Large intestine (tissue), 3 donors: Measurements from ENCODE around the gene SYP. TPM values are rescaled to one million over a fixed set of nuclear protein-coding genes. Genes with fewer than 3 reads are reported as not detected.

Source experiments
- DNase-seq, 2 donors: peaks; one replicate each; pipeline versions ENCODE4 v3.0.0 to v3.0.0-alpha.2; 2013
- H3K27ac ChIP-seq: one replicate; pipeline ENCODE4 v1.5.1; 2013; ENCODE audit warnings: low read length
- H3K27me3 ChIP-seq: 2 replicates; pipeline ENCODE4 v1.6.1; 2013; ENCODE audit warnings: low read length; ENCODE audit not compliant: control insufficient read depth, insufficient read depth
- H3K36me3 ChIP-seq: 2 replicates; pipeline ENCODE4 v1.6.1; 2013; ENCODE audit warnings: low read length; ENCODE audit not compliant: control insufficient read depth, insufficient read depth
- H3K4me1 ChIP-seq: one replicate; pipeline ENCODE4 v1.6.1; 2013; ENCODE audit warnings: low read length; ENCODE audit not compliant: control insufficient read depth, insufficient read depth
- H3K4me3 ChIP-seq: one replicate; pipeline ENCODE4 v1.5.1; 2013; ENCODE audit warnings: low read length
- H3K9me3 ChIP-seq: one replicate; pipeline ENCODE4 v1.6.1; 2013; ENCODE audit warnings: mild to moderate bottlenecking, low read depth, low read length, moderate library complexity; ENCODE audit not compliant: control insufficient read depth
- WGBS: methylation state at CpG from one replicate; pipeline ENCODE4 v1.1.5; 2013; ENCODE audit warnings: low lambda C conversion rate; ENCODE audit not compliant: insufficient coverage; 5-methylcytosine and 5-hydroxymethylcytosine counted together
- polyA plus RNA-seq: library from polyadenylated mRNA; unstranded; fragments of 120-200 nt; gene quantifications from one replicate; pipeline ENCODE4 v1.2.1, GENCODE V29; 2013

The SYP gene
- polyA plus RNA-seq, 1 donor = 20.2 TPM

DNA sequence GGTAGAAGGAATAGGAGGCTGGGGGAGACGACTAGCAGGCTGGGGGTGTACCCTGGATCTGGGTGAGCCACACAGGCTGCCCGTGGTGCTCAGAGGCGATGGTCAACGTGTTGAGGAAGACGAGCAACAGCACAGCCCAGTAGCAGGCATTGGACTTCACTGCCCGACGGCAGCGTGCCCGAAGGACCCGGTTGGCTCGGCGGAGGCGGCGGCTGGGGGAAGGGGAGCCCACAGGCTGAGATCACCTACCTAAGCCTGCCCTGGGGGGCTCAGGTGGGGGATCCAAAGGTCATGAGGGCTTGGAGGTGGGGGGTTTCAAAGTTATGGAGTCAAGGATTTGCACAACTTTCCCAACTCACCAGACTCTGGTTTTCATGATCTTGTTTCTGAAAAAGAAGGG is 25.9 kb upstream of the SYP start:
- no peaks in the 10 kb centered on the region for H3K4me1 ChIP-seq
- no peaks in the 10 kb centered on the region for H3K27me3 ChIP-seq
- H3K27ac ChIP-seq = no peak overlapping the region
- no peak for DNase-seq
- H3K36me3 ChIP-seq = no peaks in the 10 kb centered on the region
- no CpG with 5 or more reads among the region's 14 CpGs for WGBS
- no peak overlapping the region for H3K4me3 ChIP-seq
- no peaks in the 10 kb centered on the region for H3K9me3 ChIP-seq

DNA sequence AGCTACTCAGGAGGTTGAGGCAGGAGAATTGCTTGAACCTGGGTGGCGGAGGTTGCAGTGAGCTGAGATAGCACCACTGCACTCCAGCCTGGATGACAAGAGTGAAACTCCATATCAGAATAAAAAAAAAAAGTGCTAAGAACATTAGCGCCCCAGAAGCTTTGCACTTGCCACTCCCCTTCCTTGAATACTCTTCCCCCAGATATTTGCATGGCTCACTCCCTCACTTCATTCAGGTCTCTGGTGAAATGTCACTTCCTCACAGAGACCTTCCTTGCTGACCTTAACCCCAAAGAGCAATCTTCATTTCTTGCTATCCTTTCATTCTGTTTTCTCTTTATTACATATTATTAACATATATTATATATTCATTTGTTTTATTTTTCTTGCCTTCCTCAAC is 21.9 kb upstream of the SYP start:
- WGBS = no CpG with 5 or more reads among the region's 2 CpGs
- H3K4me3 ChIP-seq = no peak overlapping the region
- no peaks in the 10 kb centered on the region for H3K9me3 ChIP-seq
- DNase-seq = no peak
- H3K4me1 ChIP-seq = no peaks in the 10 kb centered on the region
- H3K27me3 ChIP-seq = no peaks in the 10 kb centered on the region
- H3K36me3 ChIP-seq = no peaks in the 10 kb centered on the region
- H3K27ac ChIP-seq = no peak overlapping the region

DNA sequence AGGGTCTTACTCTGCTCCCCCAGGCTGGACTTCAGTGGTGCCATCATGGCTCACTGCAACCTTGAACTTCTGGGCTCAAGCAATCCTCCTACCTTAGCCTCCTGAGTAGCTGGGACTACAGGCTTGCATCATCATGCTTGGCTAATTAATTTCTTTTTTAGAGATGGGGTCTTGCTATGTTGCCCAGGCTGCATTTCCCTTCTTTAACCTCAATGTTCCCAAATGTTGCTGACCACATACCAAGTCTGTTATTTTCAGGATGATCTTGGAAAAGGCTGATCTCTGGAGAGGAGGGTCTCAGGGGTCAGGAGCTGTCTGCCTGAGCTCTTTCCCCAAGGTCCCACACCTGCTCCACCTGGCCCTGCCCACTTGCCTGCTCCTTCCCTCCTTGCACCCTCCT is 20.1 kb upstream of the SYP start:
- Histone ChIP-seq H3K4me1 (no peaks in the 10 kb centered on the region), H3K27me3 (no peaks in the 10 kb centered on the region), H3K4me3 (no peak overlapping the region), H3K36me3 (no peaks in the 10 kb centered on the region), H3K27ac (no peak overlapping the region), H3K9me3 (no peaks in the 10 kb centered on the region)
- no peak for DNase-seq

DNA sequence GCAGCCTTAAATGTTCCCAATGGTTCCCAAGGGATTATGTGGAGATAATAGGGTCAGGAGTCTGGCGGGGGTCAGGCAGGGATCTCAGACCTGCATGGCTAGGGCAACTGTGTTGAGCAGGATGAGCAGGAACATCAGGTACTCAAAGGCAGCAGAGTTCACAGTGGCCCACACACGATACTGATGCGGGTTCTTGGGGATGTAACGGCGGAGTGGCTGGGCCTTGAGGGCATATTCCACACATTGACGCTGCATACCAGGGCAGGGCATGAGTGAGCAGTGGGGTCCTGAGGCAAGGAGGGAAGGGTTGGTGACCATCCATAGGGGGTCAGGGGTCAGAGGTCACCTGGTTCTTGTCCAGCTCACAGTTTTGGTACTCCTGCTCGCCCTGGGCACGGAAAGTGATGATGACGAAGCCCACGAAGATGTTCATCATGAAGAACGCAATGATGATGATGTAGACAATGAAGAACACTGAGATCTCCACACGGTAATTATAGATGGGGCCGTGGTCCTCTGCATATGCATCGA is 15.1 kb upstream of the SYP start:
- no CpG with 5 or more reads among the region's 14 CpGs for WGBS
- H3K27ac ChIP-seq = no peak overlapping the region
- no peak for DNase-seq
- no peaks in the 10 kb centered on the region for H3K36me3 ChIP-seq
- H3K9me3 ChIP-seq = no peaks in the 10 kb centered on the region
- no peak overlapping the region for H3K4me3 ChIP-seq
- no peaks in the 10 kb centered on the region for H3K4me1 ChIP-seq
- peaks cover under 1% of the 10 kb centered on the region for H3K27me3 ChIP-seq

DNA sequence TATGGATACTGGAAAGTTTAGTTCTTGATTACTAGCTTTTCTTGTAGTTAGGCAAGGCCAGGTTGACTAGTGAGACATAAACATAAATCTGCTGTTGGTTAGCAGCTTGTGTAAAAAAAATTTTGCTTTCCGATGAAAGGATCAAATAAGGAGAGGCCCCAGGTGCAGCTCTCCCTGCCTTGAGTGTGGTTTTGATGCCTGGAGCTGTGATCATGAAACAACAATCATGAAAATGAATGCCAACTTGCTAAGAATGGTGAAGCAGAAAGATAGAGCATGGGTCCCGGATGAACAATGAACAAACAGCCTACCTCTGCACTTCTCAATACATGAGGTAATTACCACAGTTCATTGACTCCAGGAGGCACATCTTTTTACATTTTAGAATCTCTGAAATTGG is 14.4 kb upstream of the SYP start:
- no peak for DNase-seq
- Histone ChIP-seq H3K27ac (no peak overlapping the region), H3K9me3 (no peaks in the 10 kb centered on the region), H3K36me3 (no peaks in the 10 kb centered on the region), H3K4me3 (no peak overlapping the region), H3K4me1 (no peaks in the 10 kb centered on the region), H3K27me3 (peaks cover 6% of the 10 kb centered on the region)
- WGBS = no CpG with 5 or more reads among the region's 2 CpGs

DNA sequence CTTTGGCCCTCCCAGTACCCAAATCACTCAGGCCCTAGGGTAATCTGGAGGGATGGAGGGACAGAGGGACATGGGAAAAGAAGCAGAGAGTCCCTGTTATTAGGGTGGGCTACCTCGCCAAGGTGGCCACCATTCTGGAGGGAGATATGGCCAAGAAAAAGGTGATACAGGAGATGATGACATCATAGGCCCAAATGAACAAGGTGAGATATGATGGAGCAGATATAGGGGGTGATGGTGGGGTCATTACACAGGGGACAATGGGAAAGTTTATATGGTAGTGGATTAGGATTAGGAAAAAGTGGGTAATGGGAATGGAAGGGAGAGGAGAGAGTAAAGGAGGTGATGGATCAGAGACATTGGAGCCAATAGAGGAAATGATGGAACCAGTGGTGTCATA is 12.9 kb upstream of the SYP start:
- Histone ChIP-seq H3K4me3 (no peak overlapping the region), H3K36me3 (no peaks in the 10 kb centered on the region), H3K27ac (no peak overlapping the region), H3K27me3 (peaks cover 9% of the 10 kb centered on the region), H3K4me1 (no peaks in the 10 kb centered on the region), H3K9me3 (no peaks in the 10 kb centered on the region)
- DNase-seq = no peak
- no CpG with 5 or more reads among the region's 1 CpG for WGBS

DNA sequence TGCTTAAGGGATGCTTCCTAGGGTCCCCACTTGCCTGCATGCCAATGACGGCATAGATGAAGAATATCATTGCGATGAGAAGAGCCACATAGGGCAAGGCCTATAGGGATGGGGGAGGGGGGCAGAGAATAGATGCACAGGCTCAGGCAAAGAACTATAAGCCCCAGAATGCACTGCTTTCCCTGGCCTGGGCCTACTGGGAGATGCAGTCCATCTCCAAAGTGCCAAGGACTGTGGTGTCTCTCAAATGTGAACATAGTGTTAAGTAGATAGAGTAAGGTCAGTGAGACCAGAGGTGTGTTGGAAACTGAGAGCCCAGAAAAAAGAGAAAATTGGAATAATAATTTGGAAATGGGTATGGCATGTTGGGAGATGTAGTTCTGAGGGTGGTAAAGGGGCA is 12.2 kb upstream of the SYP start:
- H3K9me3 ChIP-seq = no peaks in the 10 kb centered on the region
- no CpG with 5 or more reads among the region's 2 CpGs for WGBS
- H3K4me3 ChIP-seq = no peak overlapping the region
- H3K4me1 ChIP-seq = no peaks in the 10 kb centered on the region
- peaks cover 9% of the 10 kb centered on the region for H3K27me3 ChIP-seq
- no peak overlapping the region for H3K27ac ChIP-seq
- DNase-seq = no peak
- H3K36me3 ChIP-seq = no peaks in the 10 kb centered on the region

DNA sequence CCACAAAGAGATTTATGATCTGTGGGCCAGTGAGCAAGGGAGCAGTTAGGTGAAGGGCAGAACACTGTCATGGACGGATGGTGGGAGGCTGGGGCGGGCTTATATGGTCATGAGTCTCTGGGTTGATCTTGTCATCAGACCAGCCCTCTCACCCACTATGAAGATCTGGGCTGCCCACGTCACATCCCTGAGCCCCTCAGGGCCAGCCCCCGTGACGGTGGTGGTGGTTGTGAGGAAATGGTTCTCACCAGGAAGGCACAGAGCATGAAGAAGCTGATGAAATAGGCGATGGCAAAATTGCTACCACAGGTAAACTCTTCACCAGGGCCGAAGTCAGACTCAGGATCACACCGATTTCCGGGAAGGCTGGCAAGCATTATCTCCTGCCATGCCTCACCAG is 11.1 kb upstream of the SYP start:
- Histone ChIP-seq H3K27me3 (peaks cover 9% of the 10 kb centered on the region), H3K27ac (no peak overlapping the region), H3K4me1 (no peaks in the 10 kb centered on the region), H3K36me3 (no peaks in the 10 kb centered on the region), H3K4me3 (no peak overlapping the region), H3K9me3 (no peaks in the 10 kb centered on the region)
- WGBS = no CpG with 5 or more reads among the region's 9 CpGs
- DNase-seq = no peak

DNA sequence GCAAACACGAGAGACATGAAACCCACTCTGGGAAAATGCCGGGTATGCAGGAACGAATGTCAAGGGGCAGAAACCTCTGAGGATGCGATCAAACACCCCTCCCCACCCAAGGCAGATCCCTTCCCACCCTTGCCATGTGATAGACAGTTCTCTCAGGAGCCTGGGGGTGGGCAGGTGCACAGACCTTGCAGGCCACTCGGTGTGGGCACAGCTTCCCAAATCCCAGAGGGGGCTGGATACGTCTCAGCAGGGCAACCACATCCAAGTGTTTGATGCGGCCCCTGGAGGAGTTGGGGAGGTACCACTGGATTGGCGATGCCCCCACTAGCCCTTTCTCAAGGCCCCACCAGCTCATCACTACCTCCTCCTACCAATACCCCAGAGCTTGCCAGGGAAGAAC is 10.4 kb upstream of the SYP start:
- Histone ChIP-seq H3K36me3 (no peaks in the 10 kb centered on the region), H3K27ac (no peak overlapping the region), H3K9me3 (no peaks in the 10 kb centered on the region), H3K4me3 (no peak overlapping the region), H3K27me3 (peaks cover 9% of the 10 kb centered on the region), H3K4me1 (no peaks in the 10 kb centered on the region)
- DNase-seq = no peak
- whole genome bisulfite sequencing = no CpG with 5 or more reads among the region's 8 CpGs

DNA sequence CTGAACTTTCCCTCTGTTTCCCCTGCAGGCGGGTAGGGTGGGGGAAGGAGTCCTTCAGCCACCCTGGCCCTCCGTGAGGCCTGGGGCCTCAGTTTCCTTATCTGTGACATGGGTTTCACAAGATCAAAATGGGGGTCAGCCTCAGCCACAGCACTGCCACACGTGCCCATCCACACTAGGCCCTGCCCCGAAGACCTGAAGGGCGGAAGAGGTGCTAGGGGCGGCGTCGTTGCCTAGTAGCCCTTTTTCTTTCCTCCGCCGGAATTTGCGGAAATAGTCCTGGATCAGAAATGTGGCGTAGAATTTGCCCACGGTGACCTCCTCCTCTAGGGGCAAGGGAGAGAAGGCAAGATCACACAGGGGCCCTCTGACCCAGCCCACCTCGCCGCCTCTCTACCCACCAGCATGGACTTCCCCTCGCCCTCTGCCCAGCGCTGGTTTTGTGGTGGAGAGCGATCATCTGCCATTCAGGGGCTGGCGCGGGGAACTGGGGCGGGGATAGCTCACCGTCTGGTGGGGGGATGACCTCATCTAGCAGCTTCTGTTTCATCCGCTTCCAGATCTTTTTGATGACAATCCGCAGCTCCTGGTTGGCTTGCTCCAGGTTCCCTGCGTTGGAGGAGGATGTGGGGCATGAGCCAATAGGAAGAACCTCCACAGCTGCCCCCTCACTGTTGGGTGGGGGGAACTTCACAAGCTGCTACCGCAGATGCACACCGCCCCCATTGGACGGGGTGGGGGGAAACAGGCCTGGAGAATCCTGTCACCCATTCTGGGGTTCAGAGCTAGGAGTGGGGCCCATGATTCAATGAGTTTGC is 9.7 kb upstream of the SYP start:
- DNase-seq = no peak
- no peak overlapping the region for H3K27ac ChIP-seq
- no CpG with 5 or more reads among the region's 28 CpGs for WGBS

DNA sequence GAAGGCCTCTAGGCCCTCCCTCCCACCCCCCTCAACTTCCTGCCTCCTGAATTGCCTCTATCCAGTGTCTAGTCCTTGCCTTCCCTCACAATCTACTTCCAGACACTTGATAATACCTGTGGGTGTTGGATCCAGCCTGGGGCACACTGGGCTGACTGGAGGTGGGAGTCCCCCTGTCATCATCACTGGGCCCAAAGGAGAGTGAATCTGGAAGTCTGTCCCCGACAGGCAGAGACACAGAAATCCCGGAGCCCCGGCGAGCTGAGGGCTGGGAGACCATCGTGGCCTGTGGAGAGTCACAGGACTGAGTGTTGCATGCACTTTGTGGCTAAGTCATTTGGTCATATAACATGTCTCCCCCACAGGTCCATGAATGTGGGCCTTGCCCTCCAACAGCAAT is 8.4 kb upstream of the SYP start:
- no CpG with 5 or more reads among the region's 5 CpGs for WGBS
- Histone ChIP-seq H3K9me3 (no peaks in the 10 kb centered on the region), H3K36me3 (no peaks in the 10 kb centered on the region), H3K27me3 (peaks cover 9% of the 10 kb centered on the region), H3K27ac (no peak overlapping the region), H3K4me1 (no peaks in the 10 kb centered on the region), H3K4me3 (no peak overlapping the region)
- no peak for DNase-seq

More for the DNA sequence above, 9.7 kb upstream of the SYP start:
- H3K9me3 ChIP-seq = no peaks in the 10 kb centered on the region
- H3K36me3 ChIP-seq = no peaks in the 10 kb centered on the region
- H3K4me1 ChIP-seq = no peaks in the 10 kb centered on the region
- no peak overlapping the region for H3K4me3 ChIP-seq
- H3K27me3 ChIP-seq = peaks cover 9% of the 10 kb centered on the region
